SK-N-SH treated with all-trans-retinoic acid at 6 μM for 48 hours (cell line): ENCODE measurements around the gene IFI6.

Experiments used
- ATAC-seq: fragments of 200-7000 bp; cut with Tn5 transposase; 3 replicates; pipeline ENCODE4 v1.9.1; 2020; ENCODE audit warnings: mild to moderate bottlenecking, moderate library complexity
- ARNTL ChIP-seq: fragments of 450-650 bp; formaldehyde crosslinking; IDR thresholded peaks from 2 replicates; pipeline ENCODE4 v1.5.0; 2020; ENCODE audit warnings: low read depth, mild to moderate bottlenecking, moderate library complexity, borderline replicate concordance
- BACH2 ChIP-seq: fragments of 250-450 bp; sonication (Bioruptor Pico); IDR thresholded peaks from 2 replicates; pipeline ENCODE4 v1.9.0; 2021; ENCODE audit warnings: mild to moderate bottlenecking, borderline replicate concordance
- CSDC2 ChIP-seq: fragments of 250-450 bp; sonication (Bioruptor Pico); IDR thresholded peaks from 2 replicates; pipeline ENCODE4 v1.5.0; 2020; ENCODE audit warnings: mild to moderate bottlenecking, moderate library complexity
- CSRNP3 ChIP-seq: fragments of 250-450 bp; sonication (Bioruptor Pico); IDR thresholded peaks from 2 replicates; pipeline ENCODE4 v1.5.1; 2021; ENCODE audit warnings: mild to moderate bottlenecking, moderate library complexity
- ESRRG ChIP-seq: fragments of 250-450 bp; sonication (Bioruptor Pico); IDR thresholded peaks from 2 replicates; pipeline ENCODE4 v1.6.1; 2021; ENCODE audit warnings: mild to moderate bottlenecking
- GLIS3 ChIP-seq: fragments of 250-450 bp; sonication (Bioruptor Pico); IDR thresholded peaks from 2 replicates; pipeline ENCODE4 v1.5.0; 2020; ENCODE audit warnings: mild to moderate bottlenecking, moderate library complexity
- OSR1 ChIP-seq: fragments of 250-450 bp; sonication (Bioruptor Pico); IDR thresholded peaks from 2 replicates; pipeline ENCODE4 v1.8.0; 2022; ENCODE audit warnings: moderate library complexity, mild to moderate bottlenecking, inconsistent platforms
- PATZ1 ChIP-seq: fragments of 250-450 bp; sonication (Bioruptor Pico); IDR thresholded peaks from 2 replicates; pipeline ENCODE4 v1.8.0; 2020; ENCODE audit warnings: mild to moderate bottlenecking, moderate library complexity, borderline replicate concordance
- POU6F1 ChIP-seq: fragments of 250-450 bp; sonication (Bioruptor Pico); IDR thresholded peaks from 2 replicates; pipeline ENCODE4 v1.8.0; 2021; ENCODE audit warnings: low read depth, mild to moderate bottlenecking, moderate library complexity, borderline replicate concordance
- PPARA ChIP-seq: fragments of 250-450 bp; sonication (Bioruptor Pico); IDR thresholded peaks from 2 replicates; pipeline ENCODE4 v1.5.0; 2020; ENCODE audit warnings: mild to moderate bottlenecking, borderline replicate concordance
- RARB ChIP-seq: fragments of 250-450 bp; sonication (Bioruptor Pico); IDR thresholded peaks from 2 replicates; pipeline ENCODE4 v1.8.0; 2021; ENCODE audit warnings: mild to moderate bottlenecking, moderate library complexity
- SNAI2 ChIP-seq: fragments of 250-450 bp; sonication (Bioruptor Pico); IDR thresholded peaks from 2 replicates; pipeline ENCODE4 v1.5.0; 2020; ENCODE audit warnings: mild to moderate bottlenecking, moderate library complexity
- TCF4 ChIP-seq: fragments of 250-450 bp; sonication (Bioruptor Pico); IDR thresholded peaks from 2 replicates; pipeline ENCODE4 v1.8.0; 2021; ENCODE audit warnings: mild to moderate bottlenecking, moderate library complexity, borderline replicate concordance
- TOX ChIP-seq: fragments of 250-450 bp; sonication (Bioruptor Pico); IDR thresholded peaks from 2 replicates; pipeline ENCODE4 v1.8.0; 2021; ENCODE audit warnings: mild to moderate bottlenecking, moderate library complexity, borderline replicate concordance
- TSHZ2 ChIP-seq: fragments of 250-450 bp; sonication (Bioruptor Pico); IDR thresholded peaks from 2 replicates; pipeline ENCODE4 v1.5.0; 2020; ENCODE audit warnings: mild to moderate bottlenecking, moderate library complexity
- ZC3H10 ChIP-seq: fragments of 250-450 bp; sonication (Bioruptor Pico); IDR thresholded peaks from 2 replicates; pipeline ENCODE4 v1.5.1; 2021; ENCODE audit warnings: mild to moderate bottlenecking, moderate library complexity
- ZFP3 ChIP-seq: fragments of 250-450 bp; sonication (Bioruptor Pico); IDR thresholded peaks from 2 replicates; pipeline ENCODE4 v1.5.0; 2020; ENCODE audit warnings: mild to moderate bottlenecking, moderate library complexity
- ZFP30 ChIP-seq: fragments of 450-650 bp; formaldehyde crosslinking; IDR thresholded peaks from 2 replicates; pipeline ENCODE4 v1.5.0; 2022; ENCODE audit warnings: mild to moderate bottlenecking, moderate library complexity
- ZNF565 ChIP-seq: fragments of 450-650 bp; formaldehyde crosslinking; conservative IDR thresholded peaks from 2 replicates; pipeline ENCODE4 v1.5.0; 2020; ENCODE audit warnings: low read depth, mild to moderate bottlenecking, moderate library complexity
- ZNF70 ChIP-seq: fragments of 450-650 bp; formaldehyde crosslinking; IDR thresholded peaks from 2 replicates; pipeline ENCODE4 v1.5.0; 2020; ENCODE audit warnings: mild to moderate bottlenecking, moderate library complexity
- ZNF8 ChIP-seq: fragments of 450-650 bp; formaldehyde crosslinking; IDR thresholded peaks from 2 replicates; pipeline ENCODE4 v1.5.0; 2020; ENCODE audit warnings: mild to moderate bottlenecking, moderate library complexity

IFI6 gene

DNA sequence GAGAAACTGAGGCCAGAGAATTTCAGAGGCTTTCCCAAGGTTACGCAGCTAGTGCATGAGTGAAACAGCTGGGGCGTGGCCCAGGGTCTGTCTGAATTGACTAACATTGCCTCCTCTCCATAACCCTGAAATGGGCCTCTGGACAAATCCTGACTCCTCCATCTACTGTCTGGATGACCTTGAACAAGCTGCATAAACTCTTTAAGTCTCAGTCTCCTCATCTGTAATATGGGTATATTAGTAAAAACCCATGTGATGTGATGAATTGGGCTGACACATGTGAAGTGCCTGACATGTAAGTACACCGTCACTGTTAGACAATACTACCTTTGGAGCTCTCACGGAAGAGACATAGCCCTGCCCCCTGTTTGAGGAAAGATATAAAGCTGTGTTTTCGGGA lies 24.7 kb downstream of the IFI6 start:
- ATAC-seq: no peak
- TF ChIP-seq PPARA (CRISPR knock-in tag): no peak
- TF ChIP-seq ESRRG (CRISPR knock-in tag): no peak
- no peak for TF ChIP-seq POU6F1
- TF ChIP-seq CSRNP3 (CRISPR knock-in tag): no peak
- TF ChIP-seq SNAI2 (CRISPR knock-in tag): no peak
- TF ChIP-seq PATZ1 (CRISPR knock-in tag): no peak
- no peak for TF ChIP-seq ZNF8 (CRISPR knock-in tag)

DNA sequence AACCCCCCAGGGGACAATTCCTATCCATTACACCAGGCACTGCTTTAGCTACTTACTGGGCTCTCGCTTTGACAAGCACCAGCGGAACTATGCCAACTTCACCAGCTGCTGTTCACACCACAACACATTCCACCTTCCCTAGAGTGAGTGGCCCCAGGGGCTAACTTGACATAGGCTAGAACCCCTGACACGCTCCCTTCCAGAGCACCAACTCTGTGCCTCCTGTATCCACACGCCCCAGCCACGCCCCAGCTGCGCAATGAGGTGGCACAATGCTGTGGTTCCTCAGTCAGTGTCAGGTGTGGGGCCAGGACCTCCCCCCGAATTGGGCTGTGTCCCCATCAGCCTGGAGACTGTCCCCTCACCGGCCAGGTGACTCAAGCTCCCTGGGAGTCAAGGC lies 25.3 kb downstream of the IFI6 start:
- no peak for ATAC-seq
- no peak for TF ChIP-seq POU6F1
- no peak for TF ChIP-seq ZNF8 (CRISPR knock-in tag)
- no peak for TF ChIP-seq OSR1 (CRISPR knock-in tag)
- TF ChIP-seq RARB (CRISPR knock-in tag): no peak
- no peak for TF ChIP-seq BACH2 (CRISPR knock-in tag)
- TF ChIP-seq GLIS3 (CRISPR knock-in tag): no peak
- no peak for TF ChIP-seq CSRNP3 (CRISPR knock-in tag)
- no peak for TF ChIP-seq ZNF70 (CRISPR knock-in tag)
- TF ChIP-seq ZFP3 (CRISPR knock-in tag): no peak
- no peak for TF ChIP-seq ZFP30 (CRISPR knock-in tag)
- TF ChIP-seq CSDC2 (CRISPR knock-in tag): no peak

- no peak for TF ChIP-seq BACH2 (CRISPR knock-in tag)
- no peak for TF ChIP-seq PPARA (CRISPR knock-in tag)
- no peak for TF ChIP-seq TSHZ2 (CRISPR knock-in tag)
- no peak for TF ChIP-seq OSR1 (CRISPR knock-in tag)
- no peak for TF ChIP-seq ARNTL (CRISPR knock-in tag)
- TF ChIP-seq ZNF70 (CRISPR knock-in tag): no peak
- TF ChIP-seq TCF4 (CRISPR knock-in tag): no peak
- TF ChIP-seq ZNF565: no peak
- TF ChIP-seq PATZ1 (CRISPR knock-in tag): no peak
- TF ChIP-seq GLIS3 (CRISPR knock-in tag): no peak
- no peak for TF ChIP-seq POU6F1
- TF ChIP-seq ZFP30 (CRISPR knock-in tag): no peak
- TF ChIP-seq ZC3H10: no peak
- no peak for TF ChIP-seq RARB (CRISPR knock-in tag)
- TF ChIP-seq ESRRG (CRISPR knock-in tag): no peak
- TF ChIP-seq TOX (CRISPR knock-in tag): no peak
- TF ChIP-seq ZNF8 (CRISPR knock-in tag): no peak
- ATAC-seq: no peak
These were observed 26.9 kb downstream of the IFI6 start for GRCh38 chr1:27645071-27645415.
